HCT116 (cell line): ENCODE measurements around the gene RAP1GAP2. TPM values are rescaled to one million over a fixed set of nuclear protein-coding genes. Genes with fewer than 3 reads are reported as not detected.

Source experiments
- ATAC-seq: fragments of 200-7000 bp; cut with Tn5 transposase; 2 replicates; pipeline ENCODE4 v1.9.1; 2020; ENCODE audit warnings: mild to moderate bottlenecking, moderate library complexity
- BruUV-seq: library from RNA; stranded (reverse); fragments of 400-500 nt; replicated peaks from 2 replicates; lab custom pipeline; 2021; lab: Mats Ljungman, UMichigan
- CTCF ChIA-PET: fragments of 300-600 bp; sonication (Branson Sonifier 250); formaldehyde crosslinking; loops from one replicate; lab custom pipeline; 2021; ENCODE audit warnings: antibody characterized with exemption; lab: Charles Lee
- POLR2A ChIA-PET: fragments of 300-600, 350-600 bp; sonication (Branson Sonifier 250); formaldehyde crosslinking; loops from one replicate; lab custom pipeline; 2021; ENCODE audit warnings: antibody characterized with exemption; lab: Charles Lee
- RAD21 ChIA-PET, 2 experiments: fragments of 300-600 bp; sonication (Branson Sonifier 250); formaldehyde crosslinking; loops; one replicate each; lab custom pipeline; 2023; ENCODE audit warnings: low total read pairs in 2 of 2; ENCODE audit not compliant: uncharacterized antibody in 2 of 2, unreplicated experiment in 2 of 2, low non-redundant PET in 1 of 2; lab: Charles Lee
- DNase-seq: peaks from one replicate; pipeline ENCODE4 v3.0.0-alpha.2; 2010; ENCODE audit warnings: low read depth, low spot score
- H2AFZ ChIP-seq: fragments of 200-600 bp; shearing (Covaris generic), sonication (generic); 2 replicates; pipeline ENCODE4 v1.6.1; 2017; ENCODE audit warnings: low read depth, mixed run types, mixed read lengths, antibody characterized with exemption, low read length; ENCODE audit not compliant: poor library complexity, severe bottlenecking
- H3K27ac ChIP-seq: 2 replicates; pipeline ENCODE4 v1.5.1; 2012; ENCODE audit warnings: low read depth, low read length
- H3K27me3 ChIP-seq: fragments of 200-600 bp; sonication (generic); 2 replicates; pipeline ENCODE4 v1.6.1; 2016; ENCODE audit warnings: mixed run types, low read length, mixed read lengths; ENCODE audit not compliant: insufficient read depth
- H3K36me3 ChIP-seq, 2 experiments: fragments of 200-500 bp in 1 of 2; fragments of 200-600 bp in 1 of 2; sonication (Bioruptor generic) in 1 of 2; sonication (generic) in 1 of 2; 2 replicates each; pipeline versions ENCODE4 v1.5.1 to v1.6.1; 2014 to 2016; ENCODE audit warnings: low read length in 2 of 2, inconsistent platforms in 1 of 2, mixed read lengths in 1 of 2, mixed run types in 1 of 2; ENCODE audit not compliant: insufficient read depth in 2 of 2, control insufficient read depth in 1 of 2
- H3K4me1 ChIP-seq, 2 experiments: fragments of 200-600 bp in 1 of 2; sonication (generic) in 1 of 2; 2 replicates each; pipeline versions ENCODE4 v1.5.1 to v1.6.1; 2012 to 2017; ENCODE audit warnings: low read length in 2 of 2, inconsistent platforms in 1 of 2, mild to moderate bottlenecking in 1 of 2, mixed read lengths in 1 of 2, mixed run types in 1 of 2, moderate library complexity in 1 of 2; ENCODE audit not compliant: insufficient read depth in 2 of 2, control insufficient read depth in 1 of 2
- H3K4me2 ChIP-seq: fragments of 200-600 bp; sonication (generic); 2 replicates; pipeline ENCODE4 v1.6.1; 2017; ENCODE audit warnings: mixed run types, low read length, mixed read lengths
- H3K4me3 ChIP-seq, 2 experiments: fragments of 200-600 bp in 1 of 2; sonication (generic) in 1 of 2; replicated peaks in 1 of 2; 2 replicates each; pipeline ENCODE4 v1.5.1; 2011 to 2016; ENCODE audit warnings: low read length in 2 of 2, control low read depth in 1 of 2, low read depth in 1 of 2, mild to moderate bottlenecking in 1 of 2, mixed read lengths in 1 of 2, mixed run types in 1 of 2
- H3K79me2 ChIP-seq: fragments of 200-600 bp; sonication (generic); 2 replicates; pipeline ENCODE4 v1.6.1; 2017; ENCODE audit warnings: mild to moderate bottlenecking, mixed run types, low read length, moderate library complexity, mixed read lengths; ENCODE audit not compliant: insufficient read depth
- H3K9ac ChIP-seq: fragments of 200-600 bp; sonication (generic); 2 replicates; pipeline ENCODE4 v1.6.1; 2016; ENCODE audit warnings: low read length, mixed read lengths
- H3K9me2 ChIP-seq: fragments of 200-600 bp; sonication (generic), shearing (Covaris generic); 2 replicates; pipeline ENCODE4 v1.6.1; 2017; ENCODE audit warnings: mixed run types, mild to moderate bottlenecking, moderate library complexity; ENCODE audit not compliant: insufficient read depth
- H3K9me3 ChIP-seq, 2 experiments: fragments of 200-500 bp in 1 of 2; fragments of 200-600 bp in 1 of 2; sonication (Bioruptor generic) in 1 of 2; sonication (generic) in 1 of 2; 2 replicates each; pipeline ENCODE4 v1.6.1; 2014 to 2017; ENCODE audit warnings: low read length in 2 of 2, mixed read lengths in 2 of 2, inconsistent platforms in 1 of 2, low read depth in 1 of 2, mild to moderate bottlenecking in 1 of 2, mixed run types in 1 of 2, moderate library complexity in 1 of 2; ENCODE audit not compliant: control insufficient read depth in 1 of 2, insufficient read depth in 1 of 2
- H4K20me1 ChIP-seq: fragments of 200-600 bp; sonication (generic), shearing (Covaris generic); 2 replicates; pipeline ENCODE4 v1.6.1; 2017; ENCODE audit warnings: mixed run types, mild to moderate bottlenecking, moderate library complexity; ENCODE audit not compliant: insufficient read depth
- CEBPB ChIP-seq: IDR thresholded peaks from 2 replicates; pipeline ENCODE4 v1.6.1; 2012; ENCODE audit warnings: low read depth
- CTCF ChIP-seq, 3 experiments: fragments of 200-600 bp in 1 of 3; sonication (generic) in 1 of 3; IDR thresholded peaks in 2 of 3; conservative IDR thresholded peaks in 1 of 3; 2 replicates each; pipeline ENCODE4 v1.5.1; 2012 to 2017; ENCODE audit warnings: low read depth in 2 of 3, low read length in 2 of 3, antibody characterized with exemption in 1 of 3, borderline replicate concordance in 1 of 3, control low read depth in 1 of 3, mild to moderate bottlenecking in 1 of 3, mixed read lengths in 1 of 3, mixed run types in 1 of 3, moderate library complexity in 1 of 3; ENCODE audit not compliant: insufficient read depth in 1 of 3
- FOSL1 ChIP-seq: IDR thresholded peaks from 2 replicates; pipeline ENCODE4 v1.6.1; 2012; ENCODE audit warnings: low read depth
- JUND ChIP-seq: IDR thresholded peaks from 2 replicates; pipeline ENCODE4 v1.6.1; 2012
- MAX ChIP-seq: IDR thresholded peaks from 2 replicates; pipeline ENCODE4 v1.6.1; 2012
- REST ChIP-seq: IDR thresholded peaks from 2 replicates; pipeline ENCODE4 v1.6.1; 2012; ENCODE audit warnings: low read depth
- ZBTB33 ChIP-seq: IDR thresholded peaks from 2 replicates; pipeline ENCODE4 v1.6.1; 2011; ENCODE audit warnings: mild to moderate bottlenecking, low read length, moderate library complexity; ENCODE audit not compliant: insufficient replicate concordance; ENCODE audit errors: extremely low read depth
- intact Hi-C: fragments of 100-400 bp; cut with micrococcal nuclease; formaldehyde crosslinking; loops from 2 replicates; pipeline ENCODE4 v1.10.0; 2022
- total RNA-seq: library from RNA; stranded (reverse); gene quantifications from one replicate; pipeline ENCODE4 v1.2.1, GENCODE V29; 2021; ENCODE audit not compliant: unreplicated experiment

The RAP1GAP2 gene
- total RNA-seq, 1 experiment from 2014 or later = 54.6 TPM

- H2AFZ ChIP-seq = no peak overlapping the region
- no peak overlapping the region for H3K9ac ChIP-seq
- no peaks in the 10 kb centered on the region for H3K79me2 ChIP-seq
- ATAC-seq (no peak), DNase-seq (no peak)
- no peaks in the 10 kb centered on the region for H3K9me3 ChIP-seq
- intact Hi-C loops = no loop called here
- RAD21 ChIA-PET = no interaction called here
- no peaks in the 10 kb centered on the region for H4K20me1 ChIP-seq
- no peak overlapping the region for H3K4me2 ChIP-seq
- no peak overlapping the region for H3K27ac ChIP-seq
- CTCF ChIA-PET = interaction anchor here (0.7 kb wide), 1 partner anchor 740 kb away, joined by 4 read pairs; no protein-coding TSS in a partner anchor
- no peak overlapping the region for H3K4me3 ChIP-seq
- H3K36me3 ChIP-seq = no peaks in the 10 kb centered on the region
- H3K4me1 ChIP-seq = no peaks in the 10 kb centered on the region
- no TSS peak for BruUV-seq
- TF ChIP-seq FOSL1 = no peak
- no peak for TF ChIP-seq CEBPB
- TF ChIP-seq CTCF (IDR thresholded peaks at IDR 0.05 in 2 of 3, conservative IDR thresholded peaks at IDR 0.05 in 1 of 3; ENCODE audit: borderline replicate concordance in 1 of 3, insufficient read depth in 1 of 3, low read depth in 2 of 3, low read length in 2 of 3) = no peak
- no peak for TF ChIP-seq REST
- TF ChIP-seq MAX = no peak
- TF ChIP-seq ZBTB33 = no peak
- no peak for TF ChIP-seq JUND
- H3K27me3 ChIP-seq = no peaks in the 10 kb centered on the region
- H3K9me2 ChIP-seq = no peaks in the 10 kb centered on the region
- POLR2A ChIA-PET = no interaction called here
Observed at GRCh38 chr17:2822358-2822757, 26.1 kb downstream of the RAP1GAP2 start.
